IPS DF 19.7 (cell line): Measurements from ENCODE around the gene CAND2.
"Not testable (repeated sequence)": the region's sequence is repeated elsewhere in the genome, so short reads cannot be mapped to it uniquely, and the experiment has no call there.

Experiments
- DNase-seq: peaks from one replicate; pipeline ENCODE4 v3.0.0-alpha.2; 2013; ENCODE audit warnings: low read depth, low spot score

The CAND2 gene

DNA sequence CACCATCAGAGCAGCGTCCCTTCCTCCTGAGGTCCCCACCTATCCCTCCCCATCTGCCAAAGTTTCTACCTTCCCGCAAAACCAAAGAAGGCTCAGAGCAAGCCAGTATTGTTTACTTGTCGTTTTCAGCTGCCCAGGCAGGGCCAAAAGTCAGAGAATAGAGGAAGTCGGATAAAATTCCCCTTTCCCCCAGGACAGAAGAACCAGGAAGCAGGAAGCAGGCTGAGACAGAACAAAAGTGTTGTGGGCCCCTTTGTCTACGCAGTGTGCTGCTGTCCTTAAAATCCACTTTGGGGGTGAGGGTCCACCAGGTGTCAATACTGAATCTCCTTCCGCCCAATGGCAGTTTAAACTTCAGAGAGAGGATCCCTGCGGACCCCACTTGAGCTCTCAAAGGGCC lies 63.4 kb downstream of the CAND2 start:
- no peak for DNase-seq

DNA sequence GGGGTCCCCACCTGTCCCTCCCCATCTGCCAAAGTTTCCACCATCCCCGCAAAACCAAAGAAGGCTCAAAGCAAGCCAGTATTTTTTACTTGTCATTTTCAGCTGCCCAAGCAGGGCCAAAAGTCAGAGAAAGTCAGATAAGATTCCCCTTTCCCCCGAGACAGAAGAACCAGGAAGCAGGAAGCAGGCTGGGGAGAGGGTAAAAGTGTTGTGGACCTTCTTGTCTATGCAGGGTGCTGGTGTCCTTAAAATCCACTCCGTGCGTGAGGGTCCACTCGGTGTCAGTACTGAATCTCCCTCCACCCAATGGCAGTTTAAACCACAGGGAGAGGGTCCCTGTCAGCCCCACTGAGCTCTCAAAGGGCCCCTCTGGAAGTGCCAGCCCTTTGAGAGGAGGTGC lies 65.1 kb downstream of the CAND2 start:
- no peak for DNase-seq

DNA sequence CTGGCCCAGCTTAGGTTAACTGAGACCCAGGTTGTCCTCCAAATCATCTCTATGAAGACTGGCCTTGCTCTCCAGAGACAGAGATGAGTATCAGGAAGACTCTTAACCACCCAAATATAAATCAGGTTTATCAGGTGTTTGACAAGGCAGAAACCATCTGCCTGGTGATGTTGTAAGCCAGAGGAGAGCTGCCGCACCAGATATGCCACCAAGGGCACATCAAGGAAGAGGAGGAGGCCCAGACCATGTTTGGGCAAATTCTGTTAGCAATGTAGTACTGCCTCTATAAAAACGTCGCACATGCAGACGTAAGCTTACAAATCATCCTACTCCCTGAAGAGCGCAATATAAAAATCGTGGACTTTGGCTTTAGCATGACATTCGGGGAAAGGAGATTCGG lies 65.9 kb downstream of the CAND2 start:
- DNase-seq = no peak

DNA sequence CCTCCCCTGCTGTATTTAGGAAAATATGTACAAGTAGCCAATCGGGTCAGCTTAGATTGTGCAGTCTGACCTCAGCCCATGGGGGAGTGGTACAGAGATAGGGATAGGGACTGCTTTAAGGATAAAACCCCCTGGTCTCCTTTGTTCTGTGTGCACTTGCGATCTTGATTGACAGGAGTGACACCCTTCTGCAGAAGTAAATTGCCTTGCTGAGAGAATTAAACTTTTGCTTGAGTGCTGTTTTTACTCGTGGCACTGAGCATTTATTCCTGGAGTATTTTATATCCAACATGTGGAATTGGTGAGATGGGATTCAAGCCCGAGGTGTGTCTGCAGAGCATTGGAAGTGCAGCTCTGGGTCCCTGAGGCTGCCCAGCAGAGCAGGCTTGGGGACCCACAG lies 68.8 kb downstream of the CAND2 start:
- no peak for DNase-seq

DNA sequence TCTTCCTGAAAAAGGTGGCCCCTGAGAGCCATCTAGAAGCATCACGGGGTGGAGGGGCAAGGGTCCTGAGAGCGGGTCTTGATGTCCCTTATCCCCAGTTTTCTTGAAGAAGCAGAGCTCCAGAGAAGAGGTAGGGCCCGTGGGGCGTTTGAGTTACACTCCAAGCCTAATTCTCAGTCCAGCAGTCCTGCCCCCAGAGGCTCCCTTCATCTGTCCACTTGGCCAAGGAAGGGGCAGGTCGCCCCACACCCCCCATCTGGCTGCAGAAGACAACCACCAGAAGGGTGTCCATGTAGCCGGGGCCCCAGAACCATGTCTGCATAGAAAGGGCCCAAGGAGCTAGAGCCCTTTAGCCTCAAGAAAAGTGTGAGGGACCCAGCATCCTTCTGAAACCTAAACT lies 70.4 kb downstream of the CAND2 start:
- DNase-seq = no peak

DNA sequence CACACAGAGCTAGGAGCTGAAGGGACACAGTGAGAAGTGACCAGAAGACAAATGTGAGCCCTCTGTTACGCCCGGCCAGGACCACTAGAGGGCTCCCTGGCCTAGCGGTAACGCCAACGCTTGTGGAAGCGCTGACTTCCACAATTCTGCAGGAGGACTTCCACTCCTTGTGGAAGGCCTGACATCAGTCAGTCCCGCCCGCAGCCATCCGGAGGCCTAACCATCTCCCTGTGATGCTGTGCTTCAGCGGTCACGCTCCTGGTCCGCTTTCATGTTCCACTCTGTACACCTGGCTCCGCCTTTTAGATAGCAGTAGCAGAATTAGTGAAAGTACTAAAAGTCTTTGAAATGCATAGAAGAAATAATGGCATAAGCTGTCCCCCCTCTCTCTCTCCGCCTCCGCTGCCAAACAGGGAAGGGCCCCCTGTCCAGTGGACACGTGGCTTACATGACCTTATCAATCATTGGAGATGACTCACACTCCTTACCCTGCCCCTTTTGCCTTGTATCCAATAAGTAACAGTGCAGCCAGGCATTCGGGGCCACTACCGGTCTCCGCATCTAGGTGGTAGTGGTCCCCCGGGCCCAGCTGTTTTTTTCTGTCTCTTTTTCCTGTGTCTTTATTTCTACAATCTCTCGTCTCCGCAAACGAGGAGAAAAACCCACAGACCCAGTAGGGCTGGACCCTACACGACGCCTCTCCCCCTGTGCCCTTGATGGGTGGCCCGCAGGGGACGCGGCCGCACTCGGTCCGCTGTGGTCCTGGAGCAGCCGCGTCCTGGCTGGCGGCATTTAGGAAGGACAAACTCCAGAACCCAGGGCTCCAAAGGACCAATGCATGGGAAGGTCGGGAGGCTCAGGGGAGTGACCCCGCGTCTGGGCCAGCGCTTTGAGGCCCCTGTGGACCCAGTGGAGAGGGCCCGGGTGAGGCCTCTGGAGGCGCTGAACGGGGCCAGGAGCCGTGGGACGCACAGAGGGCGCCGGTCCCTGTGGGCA lies 71.9 kb downstream of the CAND2 start:
- no peak for DNase-seq

DNA sequence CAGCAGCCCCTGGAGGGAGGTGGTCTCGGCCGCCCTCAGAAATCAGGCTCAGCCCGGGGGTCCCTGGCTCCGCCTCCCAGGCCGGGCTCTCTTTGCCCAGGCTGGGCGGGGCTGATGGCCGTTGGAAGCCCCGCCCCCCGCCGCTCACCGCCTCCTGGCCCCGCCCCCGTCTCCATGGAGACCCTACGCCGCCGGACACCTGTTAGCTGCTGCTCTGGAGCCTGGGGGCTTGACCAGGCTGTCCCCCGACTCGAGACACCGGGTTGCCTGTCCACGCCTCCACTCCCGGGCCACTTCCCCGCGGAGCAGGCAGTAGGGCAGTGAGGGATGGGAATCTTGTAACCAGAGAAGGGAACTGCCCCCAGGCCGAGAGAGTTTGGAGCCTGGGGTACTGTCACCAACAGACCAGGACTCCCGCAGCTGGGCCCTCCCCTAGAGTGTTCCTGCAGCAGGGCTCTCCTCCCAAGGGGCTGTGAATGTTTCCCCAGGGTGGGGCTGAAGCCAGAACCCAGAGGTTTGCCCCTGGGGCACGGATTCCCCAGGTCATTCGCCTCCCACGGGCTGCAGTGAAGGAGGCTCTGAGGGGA lies 72.6 kb downstream of the CAND2 start:
- DNase-seq = no peak

DNA sequence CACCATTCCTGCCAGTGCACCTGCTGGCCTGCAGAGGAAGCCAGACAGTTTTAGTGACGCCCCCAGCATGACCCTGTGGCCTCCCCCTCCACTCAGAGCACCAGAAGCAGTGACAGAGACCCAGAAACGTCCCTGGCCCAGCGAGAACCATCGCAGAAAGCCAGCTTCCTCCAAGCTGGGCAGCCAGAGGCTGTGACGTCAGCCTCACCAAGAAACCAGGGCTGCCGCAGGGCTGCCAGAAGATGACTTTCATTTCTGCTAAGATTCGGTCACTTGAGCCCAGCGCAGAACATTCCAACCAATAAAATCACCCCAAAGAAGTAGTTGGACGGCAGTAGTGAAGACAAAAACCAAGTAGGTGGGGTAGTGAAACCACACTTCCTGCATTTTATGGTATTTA lies 74.5 kb downstream of the CAND2 start:
- no peak for DNase-seq

GRCh38 chr3:12871404-12871983 lies 75.0 kb downstream of the CAND2 start:
- no peak for DNase-seq

- DNase-seq = no peak
Measured at GRCh38 chr3:12875857-12876836, 79.7 kb downstream of the CAND2 start.

- DNase-seq = no peak
Measured at GRCh38 chr3:12877040-12877439, 80.6 kb downstream of the CAND2 start.

GRCh38 chr3:12878141-12878574 lies 81.7 kb downstream of the CAND2 start:
- DNase-seq = no peak

DNA sequence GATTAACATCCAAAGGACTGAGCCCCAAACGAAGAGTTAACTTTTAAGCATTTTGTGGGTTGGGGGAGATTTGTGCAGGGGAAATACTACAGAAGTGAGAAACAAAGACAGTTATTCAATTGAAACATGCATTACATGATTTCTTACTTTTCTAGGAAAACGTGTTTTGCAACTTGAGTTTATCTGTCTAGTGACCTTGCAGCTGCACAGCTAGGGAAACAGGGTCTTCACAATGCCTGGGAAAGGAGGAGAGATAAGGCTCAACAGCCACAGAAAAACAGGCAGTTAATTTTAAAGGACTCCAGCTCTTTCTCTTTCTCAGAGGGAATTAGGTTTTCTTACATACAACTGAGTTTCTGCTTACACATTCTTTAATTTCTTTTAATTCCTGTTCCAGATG lies 82.3 kb downstream of the CAND2 start:
- not testable (repeated sequence) for DNase-seq

- no peak for DNase-seq
Measured at GRCh38 chr3:12879191-12879815, 82.8 kb downstream of the CAND2 start.

DNA sequence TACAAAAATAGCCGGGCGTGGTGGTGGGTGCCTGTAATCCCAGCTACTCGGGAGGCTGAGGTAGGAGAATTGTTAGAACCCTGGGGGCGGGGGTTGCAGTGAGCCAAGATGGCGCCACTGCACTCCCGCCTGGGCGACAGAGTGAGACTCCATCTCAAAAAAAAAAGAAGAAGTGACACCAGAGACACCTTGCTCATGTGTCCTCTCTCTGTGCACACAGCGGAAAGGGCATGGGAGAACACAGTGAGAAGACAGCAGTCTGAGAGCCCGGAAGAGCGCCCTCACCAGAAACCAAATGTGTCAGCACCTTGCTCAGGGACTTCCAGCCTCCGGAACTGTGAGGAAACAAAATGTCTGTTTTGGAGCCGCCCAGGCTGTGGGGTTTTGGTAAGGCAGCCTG lies 85.4 kb downstream of the CAND2 start:
- DNase-seq = not testable (repeated sequence)

- DNase-seq = no peak
Measured at GRCh38 chr3:12882336-12883310, 86.1 kb downstream of the CAND2 start.

DNA sequence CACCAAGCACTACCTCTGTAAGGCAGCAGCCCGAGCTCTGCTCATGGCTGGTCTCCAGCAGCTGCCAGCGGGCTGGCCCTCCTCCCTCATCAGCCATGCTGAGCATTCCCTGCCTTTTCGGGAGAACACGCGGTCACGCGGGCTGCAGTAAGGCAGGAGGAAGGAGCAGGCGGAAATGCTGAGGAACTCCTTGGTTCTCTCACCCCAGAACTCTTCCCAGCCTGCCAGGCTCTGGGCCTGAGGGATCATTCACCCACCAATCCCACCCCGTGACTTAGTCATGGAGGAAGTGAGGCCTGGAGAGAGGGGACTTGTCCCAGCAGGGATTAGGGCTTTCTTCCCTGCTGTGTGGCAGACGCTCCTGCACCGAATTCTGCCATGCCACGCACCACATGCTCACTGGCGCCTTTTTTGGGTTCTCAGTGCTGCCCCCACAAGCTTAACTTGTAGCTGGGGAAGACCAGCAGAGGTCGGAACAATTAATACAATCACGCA lies 87.8 kb downstream of the CAND2 start:
- DNase-seq = no peak
